MM.1S (cell line): Measurements from ENCODE around the gene ERCC2.

Source experiments
- EZH2 ChIP-seq: fragments of 300-600 bp; sonication (generic); optimal IDR thresholded peaks from 2 replicates; pipeline ENCODE3; 2017; ENCODE audit warnings: low read depth, mild to moderate bottlenecking, antibody characterized with exemption, low read length, mixed read lengths
- TF ChIP-seq, protein P1 (sequence below): fragments of 300-600 bp; sonication (generic); IDR thresholded peaks from 2 replicates; pipeline ENCODE4 v1.5.1; 2016; ENCODE audit warnings: antibody characterized with exemption, low read length, mixed read lengths

- TF ChIP-seq, protein P1, sequence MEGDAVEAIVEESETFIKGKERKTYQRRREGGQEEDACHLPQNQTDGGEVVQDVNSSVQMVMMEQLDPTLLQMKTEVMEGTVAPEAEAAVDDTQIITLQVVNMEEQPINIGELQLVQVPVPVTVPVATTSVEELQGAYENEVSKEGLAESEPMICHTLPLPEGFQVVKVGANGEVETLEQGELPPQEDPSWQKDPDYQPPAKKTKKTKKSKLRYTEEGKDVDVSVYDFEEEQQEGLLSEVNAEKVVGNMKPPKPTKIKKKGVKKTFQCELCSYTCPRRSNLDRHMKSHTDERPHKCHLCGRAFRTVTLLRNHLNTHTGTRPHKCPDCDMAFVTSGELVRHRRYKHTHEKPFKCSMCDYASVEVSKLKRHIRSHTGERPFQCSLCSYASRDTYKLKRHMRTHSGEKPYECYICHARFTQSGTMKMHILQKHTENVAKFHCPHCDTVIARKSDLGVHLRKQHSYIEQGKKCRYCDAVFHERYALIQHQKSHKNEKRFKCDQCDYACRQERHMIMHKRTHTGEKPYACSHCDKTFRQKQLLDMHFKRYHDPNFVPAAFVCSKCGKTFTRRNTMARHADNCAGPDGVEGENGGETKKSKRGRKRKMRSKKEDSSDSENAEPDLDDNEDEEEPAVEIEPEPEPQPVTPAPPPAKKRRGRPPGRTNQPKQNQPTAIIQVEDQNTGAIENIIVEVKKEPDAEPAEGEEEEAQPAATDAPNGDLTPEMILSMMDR = no peak
- TF ChIP-seq EZH2 = no peak
Observed at GRCh38 chr19:45303269-45304060, 66.9 kb downstream of the ERCC2 start.
